ENCODE results near the gene ZZZ3.
"Not testable (repeated sequence)": the region's sequence is repeated elsewhere in the genome, so short reads cannot be mapped to it uniquely, and the experiment has no call there.

DNA sequence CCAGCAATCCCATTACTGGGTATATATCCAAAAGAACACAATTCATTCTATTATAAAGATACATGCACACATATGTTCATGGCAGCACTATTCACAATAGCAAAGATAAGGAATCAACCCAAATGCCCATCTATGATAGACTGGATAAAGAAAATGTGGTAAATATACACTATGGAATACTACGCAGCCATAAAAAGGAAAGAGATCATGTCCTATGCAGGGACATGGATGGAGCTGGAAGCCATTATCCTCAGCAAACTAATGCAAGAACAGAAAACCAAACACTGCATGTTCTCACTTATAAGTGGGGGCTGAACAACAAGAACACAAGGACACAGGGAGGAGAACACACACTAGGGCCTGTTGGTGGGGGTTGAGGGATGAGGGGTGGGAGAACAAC is 17.2 kb upstream of the ZZZ3 start:
- not testable (repeated sequence) for TF ChIP-seq POLR2A (IDR thresholded peaks at IDR 0.05; ENCODE audit: control extremely low read depth in 1 of 2, low read depth in 2 of 2, low read length in 2 of 2); HDAC6 (IDR thresholded peaks at IDR 0.05; ENCODE audit: low read depth, low read length); BCL11A (IDR thresholded peaks at IDR 0.05; ENCODE audit: low read depth in 2 of 2, low read length in 2 of 2); CTCF (IDR thresholded peaks at IDR 0.05; ENCODE audit: control extremely low read depth in 1 of 3, insufficient read depth in 1 of 3, low read depth in 1 of 3, low read length in 3 of 3); POLR2AphosphoS5 (IDR thresholded peaks at IDR 0.05; ENCODE audit: low read depth, low read length); ZNF274 (IDR thresholded peaks at IDR 0.05; ENCODE audit: borderline replicate concordance, extremely low read depth, low read length); EGR1 (IDR thresholded peaks at IDR 0.05; ENCODE audit: borderline replicate concordance, low read depth, low read length)
- TF ChIP-seq, protein P1, sequence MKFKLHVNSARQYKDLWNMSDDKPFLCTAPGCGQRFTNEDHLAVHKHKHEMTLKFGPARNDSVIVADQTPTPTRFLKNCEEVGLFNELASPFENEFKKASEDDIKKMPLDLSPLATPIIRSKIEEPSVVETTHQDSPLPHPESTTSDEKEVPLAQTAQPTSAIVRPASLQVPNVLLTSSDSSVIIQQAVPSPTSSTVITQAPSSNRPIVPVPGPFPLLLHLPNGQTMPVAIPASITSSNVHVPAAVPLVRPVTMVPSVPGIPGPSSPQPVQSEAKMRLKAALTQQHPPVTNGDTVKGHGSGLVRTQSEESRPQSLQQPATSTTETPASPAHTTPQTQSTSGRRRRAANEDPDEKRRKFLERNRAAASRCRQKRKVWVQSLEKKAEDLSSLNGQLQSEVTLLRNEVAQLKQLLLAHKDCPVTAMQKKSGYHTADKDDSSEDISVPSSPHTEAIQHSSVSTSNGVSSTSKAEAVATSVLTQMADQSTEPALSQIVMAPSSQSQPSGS (IDR thresholded peaks at IDR 0.05; ENCODE audit: low read length), result not testable (repeated sequence)
- TF ChIP-seq, protein P2, sequence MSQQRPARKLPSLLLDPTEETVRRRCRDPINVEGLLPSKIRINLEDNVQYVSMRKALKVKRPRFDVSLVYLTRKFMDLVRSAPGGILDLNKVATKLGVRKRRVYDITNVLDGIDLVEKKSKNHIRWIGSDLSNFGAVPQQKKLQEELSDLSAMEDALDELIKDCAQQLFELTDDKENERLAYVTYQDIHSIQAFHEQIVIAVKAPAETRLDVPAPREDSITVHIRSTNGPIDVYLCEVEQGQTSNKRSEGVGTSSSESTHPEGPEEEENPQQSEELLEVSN (IDR thresholded peaks at IDR 0.05), result not testable (repeated sequence)

Measured in H1 (cell line).